ENCODE results near the gene YTHDF1.

DNA sequence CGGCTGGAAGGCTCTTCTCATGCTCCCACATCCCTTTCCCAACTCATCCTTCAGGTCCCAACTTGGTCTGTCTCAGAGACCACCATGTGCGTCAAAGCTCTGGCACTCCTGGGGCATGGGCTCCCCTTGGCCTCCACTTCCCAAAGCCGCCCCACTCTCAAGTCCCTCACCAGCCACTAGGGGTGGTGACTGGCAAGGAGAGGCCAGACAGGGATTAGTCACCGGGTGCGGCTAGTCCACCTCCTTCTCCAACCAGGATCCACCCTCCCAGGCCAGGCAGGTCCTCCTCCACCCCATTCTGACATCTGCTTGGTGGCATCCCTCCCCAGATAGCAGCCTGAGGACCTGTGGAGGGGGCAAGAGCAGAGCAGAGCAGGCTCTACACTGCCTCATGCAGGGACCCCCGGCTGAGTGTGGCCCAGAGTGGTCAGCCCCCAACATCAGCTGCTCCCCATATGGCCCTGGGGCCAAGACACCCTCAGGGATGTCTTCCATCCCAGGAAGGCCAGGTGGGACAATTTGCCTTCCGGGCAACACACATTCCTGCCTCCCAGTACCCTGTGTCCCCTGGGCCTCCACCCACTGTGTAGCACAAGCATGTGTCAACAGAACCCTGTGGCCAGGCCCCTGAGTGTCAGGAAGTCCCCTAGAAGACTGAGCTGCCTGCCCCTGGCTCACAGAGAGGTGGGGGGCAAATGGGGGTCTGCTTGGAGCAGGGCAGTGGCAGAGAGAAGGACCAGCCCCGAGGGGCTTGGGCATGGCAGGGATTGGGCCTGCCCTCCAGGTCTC lies 29.2 kb downstream of the YTHDF1 start:
- TF ChIP-seq CTCF (IDR thresholded peaks at IDR 0.05) (no peak), EP300 (IDR thresholded peaks at IDR 0.05) (no peak)

Measured in esophagus muscularis mucosa (tissue), 3 donors.